HepG2 (cell line): ENCODE data around the gene SATB2. TPM values are rescaled to one million over a fixed set of nuclear protein-coding genes. Genes with fewer than 3 reads are reported as not detected.
A peak's percentile ranks its signal among the peaks of the same experiment; 100 is the strongest.

Experiments
- AFF4 ChIP-seq: sonication (generic); formaldehyde crosslinking; IDR thresholded peaks from 2 replicates; pipeline ENCODE4 v1.4.0; 2020; ENCODE audit warnings: missing genetic modification reagents
- CHD4 ChIP-seq: fragments of 200-600 bp; sonication (generic); IDR thresholded peaks from 2 replicates; pipeline ENCODE4 v1.7.0; 2017; ENCODE audit warnings: mild to moderate bottlenecking, low read length, borderline replicate concordance
- ELF3 ChIP-seq: IDR thresholded peaks from 2 replicates; pipeline ENCODE4 v1.6.1; 2016; ENCODE audit warnings: missing genetic modification reagents, missing compliant biosample characterization
- IKZF4 ChIP-seq: sonication (generic); formaldehyde crosslinking; IDR thresholded peaks from 2 replicates; pipeline ENCODE4 v1.5.1; 2020; ENCODE audit warnings: borderline replicate concordance, mild to moderate bottlenecking, low read depth, missing genetic modification reagents; ENCODE audit errors: not compliant biosample characterization
- MAFK ChIP-seq, 2 experiments: IDR thresholded peaks in 1 of 2; conservative IDR thresholded peaks in 1 of 2; 2 replicates each; pipeline ENCODE4 v1.6.1; 2011; ENCODE audit warnings: improper control_type of control experiment in 2 of 2, low read length in 2 of 2
- NR2C2 ChIP-seq: sonication (generic); formaldehyde crosslinking; IDR thresholded peaks from 2 replicates; pipeline ENCODE4 v1.4.0; 2020; ENCODE audit warnings: missing genetic modification reagents, mild to moderate bottlenecking, moderate library complexity, borderline replicate concordance
- PRMT3 ChIP-seq: sonication (generic); formaldehyde crosslinking; IDR thresholded peaks from 2 replicates; pipeline ENCODE4 v1.8.1; 2022; ENCODE audit warnings: low read depth, mild to moderate bottlenecking, moderate library complexity, missing genetic modification reagents, borderline replicate concordance
- THAP11 ChIP-seq: IDR thresholded peaks from 2 replicates; pipeline ENCODE4 v1.6.1; 2016; ENCODE audit warnings: missing biosample characterization, missing genetic modification reagents
- ZBTB40 ChIP-seq, 2 experiments: fragments of 450-650 bp in 1 of 2; sonication (generic) in 1 of 2; formaldehyde crosslinking in 1 of 2; IDR thresholded peaks; 2 replicates each; pipeline versions ENCODE4 v1.6.1 to v1.8.0; 2016 to 2022; ENCODE audit warnings: antibody characterized with exemption in 1 of 2, mild to moderate bottlenecking in 1 of 2, missing genetic modification reagents in 1 of 2
- ZNF281 ChIP-seq: sonication (generic); formaldehyde crosslinking; IDR thresholded peaks from 2 replicates; pipeline ENCODE4 v1.4.0; 2020; ENCODE audit warnings: missing genetic modification reagents, borderline replicate concordance
- ZNF367 ChIP-seq: sonication (generic); formaldehyde crosslinking; IDR thresholded peaks from 2 replicates; pipeline ENCODE4 v1.4.0; 2020; ENCODE audit warnings: missing genetic modification reagents, borderline replicate concordance
- polyA plus RNA-seq, 8 experiments: library from polyadenylated mRNA; depleted of rRNA in 3 of 8; stranded (reverse) in 7 of 8; unstranded in 1 of 8; fragments of >200 nt; fragmentation: Illumina TruSeq in 4 of 8; extraction: Trizol in 4 of 8; gene quantifications; 2 replicates each; pipeline versions ENCODE4 v1.2.1 to v1.2.3, GENCODE V29; 2011 to 2016; ENCODE audit warnings: low read depth in 4 of 8, missing spikeins in 1 of 8, mixed read lengths in 1 of 8; ENCODE audit not compliant: insufficient read depth in 1 of 8
- total RNA-seq, 5 experiments: library from RNA; depleted of rRNA; stranded (reverse); fragments of >200 nt; fragmentation: Illumina TruSeq; extraction: Trizol; gene quantifications; 2 replicates each; pipeline ENCODE4 v1.2.3, GENCODE V29; 2016; ENCODE audit warnings: low read depth in 1 of 5

SATB2 gene
- total and polyA plus RNA-seq, 2 of the 13 experiments (the other 11 are each of a cell fraction or from before 2014, with no cell fraction given): 2.5 to 5.5 TPM

GRCh38 chr2:199455545-199456382, 2.0 kb downstream of the SATB2 start (continued):
- TF ChIP-seq ZBTB40 (IDR thresholded peaks at IDR 0.05) (no peak), ZBTB40 (CRISPR knock-in tag; IDR thresholded peaks at IDR 0.05) (peak; percentile 53; the same call in 1 of the 2 replicates), PRMT3 (no peak), MAFK (conservative IDR thresholded peaks at IDR 0.05 in 1 of 2, IDR thresholded peaks at IDR 0.05 in 1 of 2; ENCODE audit: low read length in 2 of 2) (no peak), NR2C2 (CRISPR knock-in tag) (peak; percentile 73; the same call in 1 of the 2 replicates), ZNF281 (no peak), ZNF367 (CRISPR knock-in tag) (peak; percentile 89; the same call in 1 of the 2 replicates), ELF3 (CRISPR knock-in tag) (peak; percentile 87), CHD4 (no peak), THAP11 (CRISPR knock-in tag) (peak; percentile 59; the same call in 1 of the 2 replicates), IKZF4 (CRISPR knock-in tag) (peak; percentile 65), AFF4 (no peak)
